Endodermal cell (in vitro differentiated cells): Measurements from ENCODE around the gene PPM1E. TPM values are rescaled to one million over a fixed set of nuclear protein-coding genes. Genes with fewer than 3 reads are reported as not detected.

Experiments
- DNase-seq: peaks from one replicate; pipeline ENCODE4 v3.0.0-alpha.2; 2017
- H3K27ac ChIP-seq: 2 replicates; pipeline ENCODE4 v1.5.1; 2013; ENCODE audit warnings: mild to moderate bottlenecking, low read depth, low read length, moderate library complexity
- H3K27me3 ChIP-seq: 2 replicates; pipeline ENCODE4 v1.6.1; 2013; ENCODE audit warnings: mild to moderate bottlenecking, low read length, moderate library complexity; ENCODE audit not compliant: insufficient read depth, control insufficient read depth, poor library complexity, severe bottlenecking
- H3K36me3 ChIP-seq: 2 replicates; pipeline ENCODE4 v1.7.0; 2013; ENCODE audit warnings: mild to moderate bottlenecking, low read length, moderate library complexity; ENCODE audit not compliant: control insufficient read depth, insufficient read depth
- H3K4me1 ChIP-seq: one replicate; pipeline ENCODE4 v1.7.0; 2013; ENCODE audit warnings: low read length; ENCODE audit not compliant: control insufficient read depth, insufficient read depth
- H3K4me3 ChIP-seq: 2 replicates; pipeline ENCODE4 v1.5.1; 2013; ENCODE audit warnings: mild to moderate bottlenecking, low read length, moderate library complexity
- H3K9ac ChIP-seq: 2 replicates; pipeline ENCODE4 v1.6.1; 2013; ENCODE audit warnings: mild to moderate bottlenecking, low read length, moderate library complexity; ENCODE audit not compliant: poor library complexity, severe bottlenecking; ENCODE audit errors: extremely low read depth
- H3K9me3 ChIP-seq: 2 replicates; pipeline ENCODE4 v1.6.1; 2013; ENCODE audit warnings: mild to moderate bottlenecking, low read length, moderate library complexity; ENCODE audit not compliant: control insufficient read depth
- H3K27ac Mint-ChIP-seq: 2 replicates; pipeline ENCODE4 v1.8.0; 2020; ENCODE audit warnings: mixed read lengths
- H3K27me3 Mint-ChIP-seq: 2 replicates; pipeline ENCODE4 v1.8.0; 2021; ENCODE audit warnings: mild to moderate bottlenecking, mixed read lengths; ENCODE audit not compliant: insufficient read depth
- H3K36me3 Mint-ChIP-seq: 2 replicates; pipeline ENCODE4 v1.8.0; 2020; ENCODE audit warnings: low read depth, mixed read lengths
- H3K4me1 Mint-ChIP-seq: 2 replicates; pipeline ENCODE4 v1.8.0; 2020; ENCODE audit warnings: mixed read lengths
- H3K4me3 Mint-ChIP-seq: 2 replicates; pipeline ENCODE4 v1.8.0; 2020; ENCODE audit warnings: mild to moderate bottlenecking, moderate library complexity, mixed read lengths
- H3K9me3 Mint-ChIP-seq: 2 replicates; pipeline ENCODE4 v1.8.0; 2020; ENCODE audit warnings: mild to moderate bottlenecking, mixed read lengths
- WGBS, 2 experiments: methylation state at CpG; one replicate each; pipeline versions ENCODE4 v1.1.5 to v1.1.7; 2013; ENCODE audit warnings: missing lambda C conversion rate in 2 of 2, mixed read lengths in 1 of 2; ENCODE audit not compliant: insufficient coverage in 1 of 2, insufficient read length in 1 of 2; 5-methylcytosine and 5-hydroxymethylcytosine counted together
- total RNA-seq, 2 donors: library from RNA; stranded (reverse); fragmentation: NEBNext Ultra II Directional in 1 of 2; extraction: Animal tissue kit (Norgen Biotek cat#: 25700) in 1 of 2; gene quantifications; 2 replicates in 1 of 2; 3 replicates in 1 of 2; pipeline ENCODE4 v1.2.1, GENCODE V29; 2021
- TF ChIP-seq, protein P1 (sequence below): fragments of 200-600 bp; sonication (generic); conservative IDR thresholded peaks from 2 replicates; pipeline ENCODE4 v1.5.0; 2021; ENCODE audit warnings: antibody characterized with exemption, mild to moderate bottlenecking

PPM1E gene
- total RNA-seq, 2 donors from 2014 or later, result 1.4 to 2.2 TPM

DNA sequence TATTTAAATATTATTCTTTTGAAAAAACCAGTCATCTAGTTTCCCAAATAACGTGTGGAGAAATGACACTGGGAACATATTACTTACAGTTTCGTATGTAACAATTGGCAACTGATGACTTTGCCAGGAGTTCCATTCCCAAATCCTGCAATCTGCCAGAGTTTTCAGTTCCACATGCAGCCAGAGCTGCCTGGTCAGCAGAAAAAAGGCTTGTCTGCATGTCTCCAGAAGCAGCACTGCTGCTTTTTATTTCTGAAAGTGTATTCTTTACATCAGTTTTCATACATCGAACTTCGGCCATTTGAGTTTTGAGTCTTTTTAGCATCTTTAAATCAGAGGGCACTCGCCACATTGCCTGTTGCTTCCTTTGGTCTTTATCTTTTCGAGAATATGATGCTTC is 272.7 kb downstream of the PPM1E start:
- 90 to 100% methylated on average over 5 to 6 of the region's 6 CpGs for WGBS, 2 experiments
- Mint-ChIP-seq H3K27ac (no peak overlapping the region), H3K9me3 (no peaks in the 10 kb centered on the region), H3K36me3 (peaks cover 16% of the 10 kb centered on the region), H3K4me3 (no peak overlapping the region), H3K4me1 (no peaks in the 10 kb centered on the region), H3K27me3 (no peaks in the 10 kb centered on the region)
- H3K27ac ChIP-seq, result no peak overlapping the region
- TF ChIP-seq, protein P1, sequence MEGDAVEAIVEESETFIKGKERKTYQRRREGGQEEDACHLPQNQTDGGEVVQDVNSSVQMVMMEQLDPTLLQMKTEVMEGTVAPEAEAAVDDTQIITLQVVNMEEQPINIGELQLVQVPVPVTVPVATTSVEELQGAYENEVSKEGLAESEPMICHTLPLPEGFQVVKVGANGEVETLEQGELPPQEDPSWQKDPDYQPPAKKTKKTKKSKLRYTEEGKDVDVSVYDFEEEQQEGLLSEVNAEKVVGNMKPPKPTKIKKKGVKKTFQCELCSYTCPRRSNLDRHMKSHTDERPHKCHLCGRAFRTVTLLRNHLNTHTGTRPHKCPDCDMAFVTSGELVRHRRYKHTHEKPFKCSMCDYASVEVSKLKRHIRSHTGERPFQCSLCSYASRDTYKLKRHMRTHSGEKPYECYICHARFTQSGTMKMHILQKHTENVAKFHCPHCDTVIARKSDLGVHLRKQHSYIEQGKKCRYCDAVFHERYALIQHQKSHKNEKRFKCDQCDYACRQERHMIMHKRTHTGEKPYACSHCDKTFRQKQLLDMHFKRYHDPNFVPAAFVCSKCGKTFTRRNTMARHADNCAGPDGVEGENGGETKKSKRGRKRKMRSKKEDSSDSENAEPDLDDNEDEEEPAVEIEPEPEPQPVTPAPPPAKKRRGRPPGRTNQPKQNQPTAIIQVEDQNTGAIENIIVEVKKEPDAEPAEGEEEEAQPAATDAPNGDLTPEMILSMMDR, result no peak
- no peaks in the 10 kb centered on the region for H3K4me1 ChIP-seq
- DNase-seq, result no peak
- no peak overlapping the region for H3K4me3 ChIP-seq
- H3K9me3 ChIP-seq, result no peaks in the 10 kb centered on the region
- no peaks in the 10 kb centered on the region for H3K27me3 ChIP-seq
- H3K9ac ChIP-seq, result no peak overlapping the region
- peaks cover 56% of the 10 kb centered on the region for H3K36me3 ChIP-seq

DNA sequence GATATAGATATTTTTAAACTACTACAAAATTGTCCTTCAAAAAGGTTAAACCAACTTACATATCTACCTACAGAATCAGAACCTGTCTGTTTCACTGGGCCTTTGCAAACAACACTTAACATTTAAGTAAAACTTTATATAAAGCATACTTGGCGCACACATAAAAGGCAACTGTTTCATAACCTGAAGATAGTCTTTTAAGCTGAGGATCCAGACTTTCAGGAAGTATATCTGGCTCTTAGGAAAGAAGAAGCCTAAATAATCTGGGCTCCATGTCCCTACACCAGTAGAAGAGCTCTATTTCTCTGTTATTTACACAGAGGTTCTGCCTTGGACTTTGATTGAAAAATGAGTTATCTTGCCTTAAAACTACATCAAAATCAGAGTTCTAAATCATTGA is 275.2 kb downstream of the PPM1E start:
- H3K27me3 ChIP-seq, result no peaks in the 10 kb centered on the region
- 95 to 100% methylated on average over 1 of the region's 1 CpG for WGBS, 2 experiments
- peaks cover 57% of the 10 kb centered on the region for H3K36me3 ChIP-seq
- no peak for DNase-seq
- H3K27ac Mint-ChIP-seq, result no peak overlapping the region
- H3K4me3 ChIP-seq, result no peak overlapping the region
- no peaks in the 10 kb centered on the region for H3K27me3 Mint-ChIP-seq
- H3K9ac ChIP-seq, result no peak overlapping the region
- H3K36me3 Mint-ChIP-seq, result peaks cover 11% of the 10 kb centered on the region
- no peaks in the 10 kb centered on the region for H3K4me1 Mint-ChIP-seq
- H3K9me3 ChIP-seq, result no peaks in the 10 kb centered on the region
- H3K4me3 Mint-ChIP-seq, result no peak overlapping the region
- TF ChIP-seq, protein P1, result no peak
- no peak overlapping the region for H3K27ac ChIP-seq
- H3K9me3 Mint-ChIP-seq, result no peaks in the 10 kb centered on the region
- H3K4me1 ChIP-seq, result no peaks in the 10 kb centered on the region

Other genes starting within 250 kb of the PPM1E start
- gene MTMR4, start 241.2 kb upstream of the PPM1E start, total RNA-seq, result 10 to 100 TPM; 39.4 to 52.9 TPM
- gene TEX14, start 63.8 kb upstream of the PPM1E start, total RNA-seq, result under 1 TPM; 0.09 to 0.18 TPM
- gene RAD51C, start 63.3 kb upstream of the PPM1E start, total RNA-seq, result 10 to 100 TPM; 18.0 to 26.5 TPM